Bone marrow (tissue), 2 donors: ENCODE measurements around the gene P4HA2.

Experiments
- DNase-seq, 2 donors: peaks; one replicate each; lab custom pipeline; 2025; lab: John Stamatoyannopoulos, UW

The P4HA2 gene

GRCh38 chr5:132223861-132224260 is 3.8 kb downstream of the P4HA2 start:
- DNase-seq, result no peak

- DNase-seq, result no peak
Observed at GRCh38 chr5:132222649-132223038, 5.0 kb downstream of the P4HA2 start.

- DNase-seq, result no peak
Observed at GRCh38 chr5:132221781-132222648, 5.6 kb downstream of the P4HA2 start.

- no peak for DNase-seq
Observed at GRCh38 chr5:132220491-132220890, 7.2 kb downstream of the P4HA2 start.

GRCh38 chr5:132219981-132220380 is 7.7 kb downstream of the P4HA2 start:
- no peak for DNase-seq

- DNase-seq, result no peak
Observed at GRCh38 chr5:132219289-132219970, 8.2 kb downstream of the P4HA2 start.

GRCh38 chr5:132218321-132218720 is 9.3 kb downstream of the P4HA2 start:
- DNase-seq, result no peak

- DNase-seq, result no peak
Observed at GRCh38 chr5:132215329-132215728, 12.3 kb downstream of the P4HA2 start.

GRCh38 chr5:132214491-132214890 is 13.2 kb downstream of the P4HA2 start:
- DNase-seq, result no peak

GRCh38 chr5:132213666-132214065 is 14.0 kb downstream of the P4HA2 start:
- no peak for DNase-seq

GRCh38 chr5:132211787-132212186 is 15.9 kb downstream of the P4HA2 start:
- DNase-seq, result no peak

- no peak for DNase-seq
Observed at GRCh38 chr5:132210944-132211343, 16.7 kb downstream of the P4HA2 start.

- DNase-seq, result no peak
Observed at GRCh38 chr5:132209901-132210545, 17.6 kb downstream of the P4HA2 start.

GRCh38 chr5:132209131-132209530 is 18.5 kb downstream of the P4HA2 start:
- no peak for DNase-seq

- no peak for DNase-seq
Observed at GRCh38 chr5:132207778-132208177, 19.9 kb downstream of the P4HA2 start.

GRCh38 chr5:132206782-132207181 is 20.9 kb downstream of the P4HA2 start:
- DNase-seq, result no peak

GRCh38 chr5:132205385-132206125 is 22.1 kb downstream of the P4HA2 start:
- no peak for DNase-seq

GRCh38 chr5:132204371-132205135 is 23.1 kb downstream of the P4HA2 start:
- no peak for DNase-seq

GRCh38 chr5:132203916-132204315 is 23.7 kb downstream of the P4HA2 start:
- no peak for DNase-seq

- no peak for DNase-seq
Observed at GRCh38 chr5:132203464-132203818, 24.2 kb downstream of the P4HA2 start.

GRCh38 chr5:132202711-132203463 is 24.8 kb downstream of the P4HA2 start:
- no peak for DNase-seq
